Stimulated activated naive B cell treated with anti-CD40 and anti-IgM and Interleukin-4, amounts not matched to agents 10 μg/mL and 1 μg/mL and 100 μg/mL, for 72 hours (primary cell): ENCODE data around the gene ZNF485.
"Not testable (repeated sequence)": the region's sequence is repeated elsewhere in the genome, so short reads cannot be mapped to it uniquely, and the experiment has no call there.

Experiments
- ATAC-seq, 2 donors: fragments of 150-1000 bp; cut with Tn5 transposase; replicated peaks; 2 replicates each; pipeline ENCODE4 v1.10.0; 2021; ENCODE audit warnings: moderate library complexity in 1 of 2
- DNase-seq: peaks from one replicate; pipeline ENCODE4 v3.0.0; 2021
- H3K27ac Mint-ChIP-seq: one replicate; pipeline ENCODE4 v1.8.0; 2022; ENCODE audit warnings: mild to moderate bottlenecking, mixed read lengths
- H3K27me3 Mint-ChIP-seq, 2 donors: one replicate each; pipeline ENCODE4 v1.8.0; 2022; ENCODE audit warnings: mixed read lengths in 2 of 2
- H3K36me3 Mint-ChIP-seq, 2 donors: one replicate each; pipeline ENCODE4 v1.8.0; 2022; ENCODE audit warnings: mixed read lengths in 2 of 2, mild to moderate bottlenecking in 1 of 2
- H3K4me1 Mint-ChIP-seq, 2 donors: one replicate each; pipeline ENCODE4 v1.8.0; 2022; ENCODE audit warnings: mixed read lengths in 2 of 2, mild to moderate bottlenecking in 1 of 2
- H3K4me3 Mint-ChIP-seq, 2 donors: one replicate each; pipeline ENCODE4 v1.8.0; 2022; ENCODE audit warnings: mild to moderate bottlenecking in 2 of 2, mixed read lengths in 2 of 2, moderate library complexity in 1 of 2
- H3K9me3 Mint-ChIP-seq, 2 donors: one replicate each; pipeline ENCODE4 v1.8.0; 2022; ENCODE audit warnings: mixed read lengths in 2 of 2, mild to moderate bottlenecking in 1 of 2

ZNF485 gene

GRCh38 chr10:43591303-43591904 lies 14.8 kb upstream of the ZNF485 start:
- H3K27ac Mint-ChIP-seq = no peak overlapping the region
- no peak for ATAC-seq
- H3K4me3 Mint-ChIP-seq = no peak overlapping the region
- peaks cover 3% of the 10 kb centered on the region in 2 donors for H3K36me3 Mint-ChIP-seq
- DNase-seq = no peak
- peaks cover 16 to 18% of the 10 kb centered on the region in 2 donors for H3K27me3 Mint-ChIP-seq
- peaks cover 22 to 25% of the 10 kb centered on the region in 2 donors for H3K4me1 Mint-ChIP-seq
- H3K9me3 Mint-ChIP-seq = peaks cover 4 to 5% of the 10 kb centered on the region in 2 donors

DNA sequence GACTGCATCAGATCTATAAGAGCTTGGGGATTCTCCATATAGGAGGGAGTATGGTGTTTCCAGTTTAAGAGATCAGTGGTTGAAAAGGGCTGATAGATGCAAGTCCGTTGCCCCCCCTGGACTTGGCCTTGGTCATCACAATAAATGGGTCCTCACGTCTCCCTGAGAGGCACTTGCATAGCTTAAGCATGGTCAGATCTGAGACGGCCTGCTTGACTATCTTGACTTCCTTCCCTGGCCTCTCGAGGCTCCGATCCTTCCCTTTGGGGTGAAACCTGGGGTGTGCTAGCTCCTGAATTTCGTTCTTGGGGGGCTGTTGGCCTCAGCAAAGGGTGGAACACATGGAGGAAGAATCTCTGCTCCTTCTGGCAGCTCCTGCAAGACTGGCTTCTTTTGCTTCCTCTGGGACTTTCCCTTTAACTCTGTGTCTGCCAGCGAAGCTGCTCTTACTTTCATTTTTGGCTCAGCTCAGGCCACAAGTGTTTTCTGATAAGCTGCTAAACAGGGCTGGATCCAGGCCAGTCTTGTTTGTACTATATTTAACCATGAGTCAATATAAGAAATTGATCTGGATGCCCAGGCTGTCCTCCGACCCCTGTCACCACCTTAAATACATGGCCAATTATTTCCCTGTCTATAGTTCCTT lies 11.2 kb upstream of the ZNF485 start:
- Mint-ChIP-seq H3K4me1 (peaks cover 24 to 29% of the 10 kb centered on the region in 2 donors), H3K36me3 (peaks cover 3% of the 10 kb centered on the region in 2 donors), H3K4me3 (peak overlapping the region; percentile 83), H3K27me3 (peaks cover 3 to 5% of the 10 kb centered on the region in 2 donors), H3K9me3 (peaks cover 4 to 5% of the 10 kb centered on the region in 2 donors), H3K27ac (peak overlapping the region; percentile 87)
- ATAC-seq (peak; percentile 91 to 92), DNase-seq (peak; percentile 49)

DNA sequence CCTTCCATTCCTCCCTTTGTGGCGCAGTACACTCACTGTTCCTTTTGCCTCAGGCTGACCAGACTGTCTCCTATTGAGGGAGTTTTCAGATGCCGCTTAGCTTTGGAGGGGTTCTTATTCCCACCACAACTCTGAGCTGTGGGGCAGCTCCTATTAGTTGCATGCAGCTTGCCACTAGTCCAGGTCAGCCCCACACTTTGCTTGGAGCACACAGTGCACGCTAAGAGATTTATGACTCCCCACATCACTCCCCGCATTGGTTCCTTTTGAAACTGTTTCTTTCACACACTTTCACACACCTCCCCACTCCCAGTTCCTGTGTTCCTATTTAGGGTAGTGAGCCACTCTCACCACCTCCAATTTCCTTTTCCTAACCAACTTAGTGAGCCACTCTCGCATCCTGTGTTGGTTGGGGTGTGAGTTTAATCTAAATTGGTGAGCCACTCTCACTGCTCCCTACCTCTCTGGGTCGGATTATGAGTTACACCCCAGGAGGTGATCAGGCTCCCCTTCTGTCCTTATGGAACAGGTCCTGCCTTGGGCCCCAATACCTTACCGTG lies 10.4 kb upstream of the ZNF485 start:
- Mint-ChIP-seq H3K27me3 (peaks cover 0 to 5% of the 10 kb centered on the region in 2 donors), H3K4me1 (peaks cover 24 to 29% of the 10 kb centered on the region in 2 donors), H3K4me3 (peak overlapping the region; percentile 55 to 83), H3K27ac (peak overlapping the region; percentile 87), H3K36me3 (peaks cover 3% of the 10 kb centered on the region in 2 donors), H3K9me3 (peaks cover 4% of the 10 kb centered on the region in 2 donors)
- peak; percentile 3 for DNase-seq
- ATAC-seq = peak; percentile 67 to 70

GRCh38 chr10:43596546-43596945 lies 9.7 kb upstream of the ZNF485 start:
- Mint-ChIP-seq H3K27ac (peak overlapping the region; percentile 87), H3K4me1 (peaks cover 24 to 29% of the 10 kb centered on the region in 2 donors), H3K27me3 (peaks cover 0 to 5% of the 10 kb centered on the region in 2 donors), H3K9me3 (peaks cover 4% of the 10 kb centered on the region in 2 donors), H3K36me3 (peaks cover 3% of the 10 kb centered on the region in 2 donors), H3K4me3 (no peak overlapping the region)
- DNase-seq (no peak), ATAC-seq (no peak)

GRCh38 chr10:43598446-43598845 lies 7.8 kb upstream of the ZNF485 start:
- DNase-seq (no peak), ATAC-seq (no peak)
- Mint-ChIP-seq H3K9me3 (peaks cover 0 to 1% of the 10 kb centered on the region in 2 donors), H3K4me1 (peaks cover 24 to 29% of the 10 kb centered on the region in 2 donors), H3K27ac (no peak overlapping the region), H3K36me3 (peaks cover 0 to 3% of the 10 kb centered on the region in 2 donors), H3K27me3 (peaks cover 5 to 6% of the 10 kb centered on the region in 2 donors), H3K4me3 (no peak overlapping the region)

- Mint-ChIP-seq H3K9me3 (peaks cover 0 to 1% of the 10 kb centered on the region in 2 donors), H3K4me3 (no peak overlapping the region), H3K27me3 (peaks cover 5 to 6% of the 10 kb centered on the region in 2 donors), H3K27ac (no peak overlapping the region), H3K4me1 (peaks cover 21 to 25% of the 10 kb centered on the region in 2 donors), H3K36me3 (no peaks in the 10 kb centered on the region)
- ATAC-seq = no peak
- DNase-seq = no peak
Measured at GRCh38 chr10:43599333-43599732, 6.9 kb upstream of the ZNF485 start.

DNA sequence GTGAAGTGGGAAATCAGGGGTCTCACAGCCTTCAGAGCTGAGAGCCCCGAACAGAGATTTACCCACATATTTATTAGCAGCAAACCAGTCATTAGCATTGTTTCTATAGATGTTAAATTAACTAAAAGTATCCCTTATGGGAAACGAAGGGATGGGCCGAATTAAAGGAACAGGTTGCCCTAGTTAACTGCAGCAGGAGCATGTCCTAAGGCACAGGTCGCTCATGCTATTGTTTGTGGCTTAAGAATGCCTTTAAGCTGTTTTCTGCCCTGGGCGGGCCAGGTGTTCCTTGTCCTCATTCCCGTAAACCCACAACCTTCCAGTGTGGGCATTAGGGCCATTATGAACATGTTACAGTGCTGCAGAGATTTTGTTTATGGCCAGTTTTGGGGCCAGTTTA lies 4.7 kb upstream of the ZNF485 start:
- H3K27ac Mint-ChIP-seq, H3K4me1 Mint-ChIP-seq, H3K9me3 Mint-ChIP-seq, DNase-seq, H3K36me3 Mint-ChIP-seq, H3K4me3 Mint-ChIP-seq, ATAC-seq, H3K27me3 Mint-ChIP-seq: not testable (repeated sequence)

DNA sequence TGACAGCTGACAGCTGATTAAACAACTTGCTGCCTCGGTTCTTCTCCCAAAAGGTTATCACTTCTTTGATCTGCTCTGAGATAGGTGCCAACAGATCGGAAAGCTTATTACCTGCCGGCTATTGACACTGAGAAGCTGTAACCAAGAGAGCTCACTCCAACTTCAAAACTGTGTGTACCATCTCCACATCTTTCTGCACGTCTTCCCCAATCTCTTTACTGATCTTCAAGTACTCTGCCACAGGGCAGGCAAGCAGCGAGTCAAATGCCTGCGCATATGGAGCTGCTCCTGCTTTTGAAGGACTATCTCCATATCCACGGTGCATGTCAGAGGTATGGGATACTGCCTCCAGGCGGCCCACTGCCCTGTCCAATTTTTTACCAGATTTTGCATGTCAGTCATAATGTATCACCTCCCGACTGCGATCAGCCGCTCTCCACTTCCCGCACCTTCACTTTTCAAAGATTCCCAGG lies 352 bp upstream of the ZNF485 start:
- ATAC-seq (peak; percentile 25 to 29), DNase-seq (no peak)
- H3K27me3 Mint-ChIP-seq = peaks cover 5 to 6% of the 10 kb centered on the region in 2 donors
- H3K4me3 Mint-ChIP-seq = peak overlapping the region; percentile 80 to 89
- H3K4me1 Mint-ChIP-seq = peaks cover 16 to 33% of the 10 kb centered on the region in 2 donors
- H3K27ac Mint-ChIP-seq = peak overlapping the region; percentile 57
- peaks cover 27 to 30% of the 10 kb centered on the region in 2 donors for H3K36me3 Mint-ChIP-seq
- H3K9me3 Mint-ChIP-seq = peaks cover 0 to 5% of the 10 kb centered on the region in 2 donors

GRCh38 chr10:43607199-43607573 lies 948 bp downstream of the ZNF485 start:
- peaks cover 31 to 42% of the 10 kb centered on the region in 2 donors for H3K36me3 Mint-ChIP-seq
- H3K4me3 Mint-ChIP-seq = peak overlapping the region; percentile 80 to 89
- ATAC-seq = no peak
- DNase-seq = no peak
- H3K9me3 Mint-ChIP-seq = peaks cover 0 to 5% of the 10 kb centered on the region in 2 donors
- H3K27ac Mint-ChIP-seq = peak overlapping the region; percentile 84
- peaks cover under 1 to 2% of the 10 kb centered on the region in 2 donors for H3K27me3 Mint-ChIP-seq
- peaks cover 16 to 33% of the 10 kb centered on the region in 2 donors for H3K4me1 Mint-ChIP-seq

DNA sequence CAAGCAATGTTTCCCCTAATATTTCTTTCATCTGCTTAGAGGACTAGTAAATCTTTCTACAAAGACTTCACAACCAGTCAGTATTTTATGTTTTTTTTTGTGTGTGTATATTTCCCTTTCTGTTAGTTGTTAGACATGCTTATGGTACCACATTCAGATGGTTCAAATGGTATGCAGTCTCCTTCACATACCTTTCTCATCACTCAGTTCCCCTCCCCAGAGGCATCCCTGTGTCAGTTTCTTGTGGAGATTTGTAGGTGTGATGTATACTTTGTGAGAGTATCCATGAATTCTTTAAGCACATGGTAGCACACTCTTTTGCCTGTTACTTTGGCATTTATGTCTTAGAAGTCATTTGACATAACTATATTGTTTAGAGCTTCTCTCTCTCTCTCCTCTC lies 4.4 kb downstream of the ZNF485 start:
- ATAC-seq (no peak), DNase-seq (no peak)
- Mint-ChIP-seq H3K4me3 (no peak overlapping the region), H3K27ac (no peak overlapping the region), H3K4me1 (peaks cover 16 to 33% of the 10 kb centered on the region in 2 donors), H3K27me3 (no peaks in the 10 kb centered on the region), H3K36me3 (peaks cover 60 to 75% of the 10 kb centered on the region in 2 donors), H3K9me3 (peaks cover 4 to 14% of the 10 kb centered on the region in 2 donors)

- peaks cover 49 to 63% of the 10 kb centered on the region in 2 donors for H3K36me3 Mint-ChIP-seq
- H3K4me3 Mint-ChIP-seq = no peak overlapping the region
- no peak overlapping the region for H3K27ac Mint-ChIP-seq
- H3K9me3 Mint-ChIP-seq = peaks cover 9 to 23% of the 10 kb centered on the region in 2 donors
- DNase-seq (no peak), ATAC-seq (no peak)
- no peaks in the 10 kb centered on the region for H3K27me3 Mint-ChIP-seq
- no peaks in the 10 kb centered on the region for H3K4me1 Mint-ChIP-seq
Measured at GRCh38 chr10:43616697-43617370, 10.6 kb downstream of the ZNF485 start.

DNA sequence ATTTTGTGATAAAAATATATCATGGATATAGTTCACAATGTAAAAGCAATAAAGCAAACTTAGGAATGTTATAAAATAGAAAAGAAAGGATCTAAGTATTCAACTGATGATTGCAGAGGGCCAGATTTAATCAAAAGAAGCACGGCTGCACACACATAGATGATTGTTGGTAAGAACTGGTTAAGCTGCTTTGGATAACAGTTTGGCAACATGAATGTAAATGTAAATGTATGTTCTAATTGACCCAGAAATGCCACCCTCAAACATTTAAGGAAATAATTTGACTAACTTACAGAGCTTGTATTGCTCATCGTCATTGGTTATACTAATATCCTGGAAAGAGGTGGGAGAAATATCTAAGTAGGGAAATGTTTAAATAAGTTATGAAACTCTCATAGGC lies 13.1 kb downstream of the ZNF485 start:
- Mint-ChIP-seq H3K4me1 (peaks cover 3 to 7% of the 10 kb centered on the region in 2 donors), H3K9me3 (peaks cover 9 to 23% of the 10 kb centered on the region in 2 donors), H3K27ac (no peak overlapping the region), H3K36me3 (peaks cover 28 to 45% of the 10 kb centered on the region in 2 donors), H3K27me3 (no peaks in the 10 kb centered on the region), H3K4me3 (no peak overlapping the region)
- DNase-seq (no peak), ATAC-seq (no peak)

DNA sequence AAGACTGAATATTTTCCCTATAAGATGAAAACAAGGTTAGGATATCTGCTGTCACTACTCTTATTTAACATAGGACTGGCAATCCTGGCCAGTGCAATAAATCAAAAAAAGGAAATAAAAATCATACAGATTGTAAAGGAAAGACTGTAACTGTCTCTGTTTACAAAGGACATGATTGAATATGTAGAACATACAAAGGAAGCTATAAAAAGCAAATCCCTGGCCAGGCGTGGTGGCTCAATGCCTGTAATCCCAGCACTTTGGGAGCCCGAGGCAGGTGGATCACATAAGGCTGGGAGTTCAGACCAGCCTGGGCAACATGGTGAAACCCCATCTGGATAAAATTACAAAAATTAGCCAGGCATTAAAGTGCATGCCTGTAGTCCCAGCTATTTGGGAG lies 15.8 kb downstream of the ZNF485 start:
- DNase-seq (no peak), ATAC-seq (no peak)
- Mint-ChIP-seq H3K27me3 (no peaks in the 10 kb centered on the region), H3K4me3 (no peak overlapping the region), H3K9me3 (peaks cover 0 to 11% of the 10 kb centered on the region in 2 donors), H3K27ac (no peak overlapping the region), H3K4me1 (peaks cover 3 to 7% of the 10 kb centered on the region in 2 donors), H3K36me3 (peaks cover 3 to 18% of the 10 kb centered on the region in 2 donors)

DNA sequence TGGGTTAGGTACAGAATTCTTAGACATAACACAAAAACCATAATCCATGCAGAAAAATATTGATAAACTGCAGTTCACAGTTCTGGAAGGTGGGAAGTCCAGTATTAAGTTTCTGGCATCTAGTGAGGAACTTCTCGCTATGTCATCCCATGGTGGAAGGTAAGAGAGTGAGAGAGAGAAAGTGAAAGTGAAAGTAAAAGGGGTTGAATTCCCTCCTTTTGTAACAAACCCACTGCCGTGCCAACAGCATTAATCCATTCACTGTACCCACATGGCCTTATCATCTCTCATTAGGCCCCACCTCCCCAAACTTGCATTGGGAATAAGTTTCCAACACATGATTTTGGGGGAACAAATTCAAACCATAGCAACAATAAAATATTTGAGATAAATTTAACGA lies 17.1 kb downstream of the ZNF485 start:
- peaks cover 0 to under 1% of the 10 kb centered on the region in 2 donors for H3K27me3 Mint-ChIP-seq
- no peak overlapping the region for H3K4me3 Mint-ChIP-seq
- peaks cover 0 to 12% of the 10 kb centered on the region in 2 donors for H3K36me3 Mint-ChIP-seq
- DNase-seq (no peak), ATAC-seq (no peak)
- H3K4me1 Mint-ChIP-seq = peaks cover 8 to 13% of the 10 kb centered on the region in 2 donors
- no peak overlapping the region for H3K27ac Mint-ChIP-seq
- peaks cover 2 to 11% of the 10 kb centered on the region in 2 donors for H3K9me3 Mint-ChIP-seq
